Endodermal cell (in vitro differentiated cells): Measurements from ENCODE around the gene SLIT3. TPM values are rescaled to one million over a fixed set of nuclear protein-coding genes. Genes with fewer than 3 reads are reported as not detected.

Source experiments
- DNase-seq: peaks from one replicate; pipeline ENCODE4 v3.0.0-alpha.2; 2017
- H3K27ac ChIP-seq: 2 replicates; pipeline ENCODE4 v1.5.1; 2013; ENCODE audit warnings: mild to moderate bottlenecking, low read depth, low read length, moderate library complexity
- H3K27me3 ChIP-seq: 2 replicates; pipeline ENCODE4 v1.6.1; 2013; ENCODE audit warnings: mild to moderate bottlenecking, low read length, moderate library complexity; ENCODE audit not compliant: insufficient read depth, control insufficient read depth, poor library complexity, severe bottlenecking
- H3K36me3 ChIP-seq: 2 replicates; pipeline ENCODE4 v1.7.0; 2013; ENCODE audit warnings: mild to moderate bottlenecking, low read length, moderate library complexity; ENCODE audit not compliant: control insufficient read depth, insufficient read depth
- H3K4me1 ChIP-seq: one replicate; pipeline ENCODE4 v1.7.0; 2013; ENCODE audit warnings: low read length; ENCODE audit not compliant: control insufficient read depth, insufficient read depth
- H3K4me3 ChIP-seq: 2 replicates; pipeline ENCODE4 v1.5.1; 2013; ENCODE audit warnings: mild to moderate bottlenecking, low read length, moderate library complexity
- H3K9ac ChIP-seq: 2 replicates; pipeline ENCODE4 v1.6.1; 2013; ENCODE audit warnings: mild to moderate bottlenecking, low read length, moderate library complexity; ENCODE audit not compliant: poor library complexity, severe bottlenecking; ENCODE audit errors: extremely low read depth
- H3K9me3 ChIP-seq: 2 replicates; pipeline ENCODE4 v1.6.1; 2013; ENCODE audit warnings: mild to moderate bottlenecking, low read length, moderate library complexity; ENCODE audit not compliant: control insufficient read depth
- H3K27ac Mint-ChIP-seq: 2 replicates; pipeline ENCODE4 v1.8.0; 2020; ENCODE audit warnings: mixed read lengths
- H3K27me3 Mint-ChIP-seq: 2 replicates; pipeline ENCODE4 v1.8.0; 2021; ENCODE audit warnings: mild to moderate bottlenecking, mixed read lengths; ENCODE audit not compliant: insufficient read depth
- H3K36me3 Mint-ChIP-seq: 2 replicates; pipeline ENCODE4 v1.8.0; 2020; ENCODE audit warnings: low read depth, mixed read lengths
- H3K4me1 Mint-ChIP-seq: 2 replicates; pipeline ENCODE4 v1.8.0; 2020; ENCODE audit warnings: mixed read lengths
- H3K4me3 Mint-ChIP-seq: 2 replicates; pipeline ENCODE4 v1.8.0; 2020; ENCODE audit warnings: mild to moderate bottlenecking, moderate library complexity, mixed read lengths
- H3K9me3 Mint-ChIP-seq: 2 replicates; pipeline ENCODE4 v1.8.0; 2020; ENCODE audit warnings: mild to moderate bottlenecking, mixed read lengths
- WGBS, 2 experiments: methylation state at CpG; one replicate each; pipeline versions ENCODE4 v1.1.5 to v1.1.7; 2013; ENCODE audit warnings: missing lambda C conversion rate in 2 of 2, mixed read lengths in 1 of 2; ENCODE audit not compliant: insufficient coverage in 1 of 2, insufficient read length in 1 of 2; 5-methylcytosine and 5-hydroxymethylcytosine counted together
- total RNA-seq, 2 donors: library from RNA; stranded (reverse); fragmentation: NEBNext Ultra II Directional in 1 of 2; extraction: Animal tissue kit (Norgen Biotek cat#: 25700) in 1 of 2; gene quantifications; 2 replicates in 1 of 2; 3 replicates in 1 of 2; pipeline ENCODE4 v1.2.1, GENCODE V29; 2021
- TF ChIP-seq, protein P1 (sequence below): fragments of 200-600 bp; sonication (generic); conservative IDR thresholded peaks from 2 replicates; pipeline ENCODE4 v1.5.0; 2021; ENCODE audit warnings: antibody characterized with exemption, mild to moderate bottlenecking

The SLIT3 gene
- total RNA-seq, 2 donors from 2014 or later, result 2.5 to 3.4 TPM

DNA sequence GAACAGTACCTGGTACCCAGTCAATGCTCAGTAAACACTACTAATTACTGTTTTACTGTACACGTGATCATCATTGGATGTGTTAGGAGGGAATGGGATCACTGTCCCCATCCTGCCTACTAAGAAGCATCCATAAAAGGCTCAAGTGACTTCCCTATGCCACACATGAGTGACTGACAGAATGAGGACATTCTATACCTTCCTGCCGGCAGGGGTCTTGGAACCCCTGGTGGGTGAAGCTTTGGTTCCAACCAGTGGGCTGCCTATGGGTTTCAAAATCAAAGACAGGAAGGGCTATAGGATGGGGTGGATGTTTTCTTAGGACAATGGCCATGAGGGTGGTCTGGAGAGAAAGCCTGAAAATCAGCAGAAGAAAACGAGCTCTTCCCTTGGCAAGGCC, 512.2 kb downstream of the SLIT3 start:
- H3K9me3 ChIP-seq, result no peaks in the 10 kb centered on the region
- TF ChIP-seq, protein P1, sequence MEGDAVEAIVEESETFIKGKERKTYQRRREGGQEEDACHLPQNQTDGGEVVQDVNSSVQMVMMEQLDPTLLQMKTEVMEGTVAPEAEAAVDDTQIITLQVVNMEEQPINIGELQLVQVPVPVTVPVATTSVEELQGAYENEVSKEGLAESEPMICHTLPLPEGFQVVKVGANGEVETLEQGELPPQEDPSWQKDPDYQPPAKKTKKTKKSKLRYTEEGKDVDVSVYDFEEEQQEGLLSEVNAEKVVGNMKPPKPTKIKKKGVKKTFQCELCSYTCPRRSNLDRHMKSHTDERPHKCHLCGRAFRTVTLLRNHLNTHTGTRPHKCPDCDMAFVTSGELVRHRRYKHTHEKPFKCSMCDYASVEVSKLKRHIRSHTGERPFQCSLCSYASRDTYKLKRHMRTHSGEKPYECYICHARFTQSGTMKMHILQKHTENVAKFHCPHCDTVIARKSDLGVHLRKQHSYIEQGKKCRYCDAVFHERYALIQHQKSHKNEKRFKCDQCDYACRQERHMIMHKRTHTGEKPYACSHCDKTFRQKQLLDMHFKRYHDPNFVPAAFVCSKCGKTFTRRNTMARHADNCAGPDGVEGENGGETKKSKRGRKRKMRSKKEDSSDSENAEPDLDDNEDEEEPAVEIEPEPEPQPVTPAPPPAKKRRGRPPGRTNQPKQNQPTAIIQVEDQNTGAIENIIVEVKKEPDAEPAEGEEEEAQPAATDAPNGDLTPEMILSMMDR, result no peak
- 83 to 96% methylated on average over 1 to 3 of the region's 3 CpGs for WGBS, 2 experiments
- peaks cover 7% of the 10 kb centered on the region for H3K4me1 Mint-ChIP-seq
- no peaks in the 10 kb centered on the region for H3K9me3 Mint-ChIP-seq
- no peak overlapping the region for H3K4me3 Mint-ChIP-seq
- no peak overlapping the region for H3K27ac Mint-ChIP-seq
- peaks cover 7% of the 10 kb centered on the region for H3K27me3 Mint-ChIP-seq
- H3K4me3 ChIP-seq, result no peak overlapping the region
- H3K27ac ChIP-seq, result no peak overlapping the region
- no peaks in the 10 kb centered on the region for H3K36me3 ChIP-seq
- H3K27me3 ChIP-seq, result peaks cover 8% of the 10 kb centered on the region
- DNase-seq, result no peak
- no peaks in the 10 kb centered on the region for H3K36me3 Mint-ChIP-seq
- H3K4me1 ChIP-seq, result no peaks in the 10 kb centered on the region
- no peak overlapping the region for H3K9ac ChIP-seq

DNA sequence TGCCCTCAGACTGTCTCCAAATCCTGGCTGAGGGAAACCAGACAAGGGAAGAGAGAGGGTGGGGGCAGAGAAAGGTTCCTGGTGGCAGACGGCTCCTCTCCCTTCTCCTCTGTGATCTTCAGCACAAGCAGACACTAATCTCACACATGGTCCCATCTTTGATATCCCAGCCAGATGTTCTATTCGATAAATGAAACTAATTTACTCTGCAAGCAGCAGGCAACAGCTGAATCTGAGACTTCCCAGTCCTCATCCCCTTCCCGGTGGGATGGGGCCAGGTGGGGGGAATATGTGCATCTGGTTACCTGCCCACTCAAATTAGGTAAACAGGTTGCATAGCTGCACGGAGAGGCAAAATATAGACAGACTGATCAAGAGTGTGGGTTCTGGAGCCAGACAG, 512.8 kb downstream of the SLIT3 start:
- H3K9me3 ChIP-seq, result peaks cover 5% of the 10 kb centered on the region
- Mint-ChIP-seq H3K4me1 (peaks cover 7% of the 10 kb centered on the region), H3K4me3 (no peak overlapping the region), H3K27me3 (peaks cover 11% of the 10 kb centered on the region), H3K27ac (no peak overlapping the region), H3K9me3 (no peaks in the 10 kb centered on the region), H3K36me3 (no peaks in the 10 kb centered on the region)
- H3K4me1 ChIP-seq, result no peaks in the 10 kb centered on the region
- H3K4me3 ChIP-seq, result no peak overlapping the region
- H3K9ac ChIP-seq, result no peak overlapping the region
- no peaks in the 10 kb centered on the region for H3K36me3 ChIP-seq
- H3K27me3 ChIP-seq, result peaks cover 8% of the 10 kb centered on the region
- H3K27ac ChIP-seq, result no peak overlapping the region
- DNase-seq, result no peak
- TF ChIP-seq, protein P1, result no peak
- 88 to 100% methylated on average over 1 to 4 of the region's 4 CpGs for WGBS, 2 experiments

DNA sequence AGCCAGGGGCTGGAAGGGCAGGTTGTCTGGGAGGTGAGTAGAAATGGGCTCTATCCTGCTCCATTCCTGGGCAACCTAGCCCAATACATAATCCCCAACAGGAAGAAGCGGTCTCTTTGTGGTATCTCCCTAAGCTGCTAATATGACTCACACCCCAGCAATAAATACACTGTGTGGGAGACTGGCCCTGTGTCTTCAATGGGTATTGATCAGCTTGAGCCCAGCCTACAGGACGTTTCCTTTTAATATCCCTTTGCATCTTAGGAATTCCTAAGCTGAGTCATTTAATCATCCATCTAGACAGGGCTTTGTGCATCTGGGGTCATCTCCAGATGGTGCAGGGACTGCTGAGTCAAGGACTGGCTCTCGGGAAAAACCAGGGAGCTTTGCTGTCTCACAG, 514.8 kb downstream of the SLIT3 start:
- H3K9me3 ChIP-seq, result peaks cover 6% of the 10 kb centered on the region
- H3K4me1 ChIP-seq, result no peaks in the 10 kb centered on the region
- peak; percentile 57 for DNase-seq
- Mint-ChIP-seq H3K4me1 (peaks cover 7% of the 10 kb centered on the region), H3K9me3 (no peaks in the 10 kb centered on the region), H3K27me3 (peaks cover 13% of the 10 kb centered on the region), H3K27ac (no peak overlapping the region), H3K36me3 (no peaks in the 10 kb centered on the region), H3K4me3 (no peak overlapping the region)
- no peaks in the 10 kb centered on the region for H3K36me3 ChIP-seq
- H3K27ac ChIP-seq, result no peak overlapping the region
- H3K4me3 ChIP-seq, result no peak overlapping the region
- no peak overlapping the region for H3K9ac ChIP-seq
- H3K27me3 ChIP-seq, result peaks cover 8% of the 10 kb centered on the region
- TF ChIP-seq, protein P1, result no peak
- WGBS, 2 experiments, result 84 to 92% methylated on average over 3 of the region's 3 CpGs
